Thymus (tissue), 11 donors: Measurements from ENCODE around the gene EIF3J. TPM values are rescaled to one million over a fixed set of nuclear protein-coding genes. Genes with fewer than 3 reads are reported as not detected.
A peak's percentile ranks its signal among the peaks of the same experiment; 100 is the strongest.
"Not testable (repeated sequence)": the region's sequence is repeated elsewhere in the genome, so short reads cannot be mapped to it uniquely, and the experiment has no call there.

Source experiments
- DNase-seq, 9 donors: peaks; one replicate each; pipeline ENCODE4 v3.0.0-alpha.2; 2013; ENCODE audit warnings: low spot score in 9 of 9, low read depth in 6 of 9, missing footprints in 1 of 9
- H3K27ac ChIP-seq, 2 donors: one replicate each; pipeline ENCODE4 v1.5.1; 2013; ENCODE audit warnings: control low read depth in 1 of 2, low read depth in 1 of 2, low read length in 1 of 2, mild to moderate bottlenecking in 1 of 2, moderate library complexity in 1 of 2
- H3K27me3 ChIP-seq, 2 donors: one replicate each; pipeline ENCODE4 v1.5.1; 2013; ENCODE audit warnings: low read length in 1 of 2; ENCODE audit not compliant: control insufficient read depth in 2 of 2, insufficient read depth in 1 of 2
- H3K36me3 ChIP-seq, 2 donors: one replicate each; pipeline ENCODE4 v1.5.1; 2013; ENCODE audit warnings: low read length in 1 of 2, mild to moderate bottlenecking in 1 of 2, moderate library complexity in 1 of 2; ENCODE audit not compliant: control insufficient read depth in 2 of 2, insufficient read depth in 2 of 2
- H3K4me1 ChIP-seq, 2 donors: one replicate each; pipeline ENCODE4 v1.5.1; 2013; ENCODE audit warnings: low read length in 2 of 2; ENCODE audit not compliant: control insufficient read depth in 2 of 2, insufficient read depth in 2 of 2
- H3K4me3 ChIP-seq, 2 donors: one replicate each; pipeline ENCODE4 v1.5.1; 2013; ENCODE audit warnings: low read length in 2 of 2, control low read depth in 1 of 2, mild to moderate bottlenecking in 1 of 2
- H3K9me3 ChIP-seq, 2 donors: one replicate each; pipeline ENCODE4 v1.5.1; 2013; ENCODE audit warnings: low read length in 1 of 2, mild to moderate bottlenecking in 1 of 2; ENCODE audit not compliant: control insufficient read depth in 2 of 2, insufficient read depth in 1 of 2
- WGBS: extraction: QIAGEN DNeasy Blood & Tissue Kit; methylation state at CpG from one replicate; pipeline ENCODE4 v1.1.7; 2013; 5-methylcytosine and 5-hydroxymethylcytosine counted together
- polyA plus RNA-seq: library from polyadenylated mRNA; stranded (reverse); fragments of 200-250 nt; gene quantifications from one replicate; pipeline ENCODE4 v1.2.3, GENCODE V29; 2013
- total RNA-seq: library from RNA; stranded (reverse); fragments of 120-200 nt; gene quantifications from one replicate; pipeline ENCODE4 v1.2.4, GENCODE V29; 2013
- donor health status: healthy.

EIF3J gene
- total and polyA plus RNA-seq, 2 donors = 43.1 to 52.0 TPM

- DNase-seq = peak in 7 of 9 donors; percentile 1 to 43 (median 18)
- Histone ChIP-seq H3K4me3 (no peak overlapping the region), H3K27ac (no peak overlapping the region), H3K27me3 (no peaks in the 10 kb centered on the region), H3K4me1 (no peaks in the 10 kb centered on the region), H3K36me3 (peaks cover 32 to 54% of the 10 kb centered on the region in 2 donors), H3K9me3 (no peaks in the 10 kb centered on the region)
- 90% methylated on average over 3 of the region's 3 CpGs for WGBS
Observed at GRCh38 chr15:44501768-44502366, 35.1 kb upstream of the EIF3J start.

- Histone ChIP-seq H3K36me3 (peaks cover 14 to 29% of the 10 kb centered on the region in 2 donors), H3K4me1 (no peaks in the 10 kb centered on the region), H3K4me3 (no peak overlapping the region), H3K9me3 (no peaks in the 10 kb centered on the region), H3K27me3 (no peaks in the 10 kb centered on the region), H3K27ac (no peak overlapping the region)
- DNase-seq = no peak
Observed at GRCh38 chr15:44516436-44516835, 20.5 kb upstream of the EIF3J start.

- no peak for DNase-seq
- Histone ChIP-seq H3K9me3 (no peaks in the 10 kb centered on the region), H3K27ac (no peak overlapping the region), H3K4me3 (no peak overlapping the region), H3K4me1 (no peaks in the 10 kb centered on the region), H3K36me3 (peaks cover 20 to 35% of the 10 kb centered on the region in 2 donors), H3K27me3 (no peaks in the 10 kb centered on the region)
- WGBS = 96% methylated on average over 6 of the region's 6 CpGs
Observed at GRCh38 chr15:44519537-44519936, 17.4 kb upstream of the EIF3J start.

GRCh38 chr15:44525018-44525417 is 11.9 kb upstream of the EIF3J start:
- peaks cover 10 to 31% of the 10 kb centered on the region in 2 donors for H3K36me3 ChIP-seq
- H3K9me3 ChIP-seq = no peaks in the 10 kb centered on the region
- 98% methylated on average over 1 of the region's 1 CpG for WGBS

DNA sequence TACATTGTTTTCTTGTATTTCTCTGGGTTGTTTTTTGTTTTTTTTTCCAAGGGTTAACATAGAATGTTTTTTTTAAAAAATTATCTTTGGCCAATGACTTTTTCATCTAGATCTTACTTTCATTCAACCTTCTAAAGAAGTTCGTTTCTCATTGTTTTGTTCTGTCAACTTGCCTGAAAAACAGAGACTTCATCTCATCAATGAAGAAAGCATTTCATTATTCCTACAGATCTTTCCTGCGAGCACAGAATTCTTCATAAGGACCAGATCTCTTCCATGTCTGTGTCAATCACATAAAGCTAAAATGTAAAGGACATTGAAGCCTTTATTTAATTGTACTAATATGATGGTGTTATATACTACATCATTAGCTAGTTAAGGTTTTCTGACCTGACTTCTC is 9.7 kb upstream of the EIF3J start:
- no peak overlapping the region for H3K27ac ChIP-seq
- no peaks in the 10 kb centered on the region for H3K4me1 ChIP-seq
- no peak for DNase-seq
- H3K27me3 ChIP-seq = no peaks in the 10 kb centered on the region
- no peak overlapping the region for H3K4me3 ChIP-seq
- 98% methylated on average over 2 of the region's 2 CpGs for WGBS
- peaks cover 5 to 18% of the 10 kb centered on the region in 2 donors for H3K36me3 ChIP-seq
- H3K9me3 ChIP-seq = no peaks in the 10 kb centered on the region

More at GRCh38 chr15:44525018-44525417, 11.9 kb upstream of the EIF3J start:
- no peaks in the 10 kb centered on the region for H3K4me1 ChIP-seq
- DNase-seq = no peak
- no peak overlapping the region for H3K27ac ChIP-seq
- H3K27me3 ChIP-seq = no peaks in the 10 kb centered on the region
- H3K4me3 ChIP-seq = no peak overlapping the region

- Histone ChIP-seq H3K4me3 (no peak overlapping the region), H3K27me3 (no peaks in the 10 kb centered on the region), H3K27ac (no peak overlapping the region), H3K9me3 (no peaks in the 10 kb centered on the region), H3K36me3 (peaks cover 0 to 8% of the 10 kb centered on the region in 2 donors), H3K4me1 (no peaks in the 10 kb centered on the region)
- no peak for DNase-seq
- WGBS = 96% methylated on average over 10 of the region's 10 CpGs
Observed at GRCh38 chr15:44529864-44530604, 6.9 kb upstream of the EIF3J start.

DNA sequence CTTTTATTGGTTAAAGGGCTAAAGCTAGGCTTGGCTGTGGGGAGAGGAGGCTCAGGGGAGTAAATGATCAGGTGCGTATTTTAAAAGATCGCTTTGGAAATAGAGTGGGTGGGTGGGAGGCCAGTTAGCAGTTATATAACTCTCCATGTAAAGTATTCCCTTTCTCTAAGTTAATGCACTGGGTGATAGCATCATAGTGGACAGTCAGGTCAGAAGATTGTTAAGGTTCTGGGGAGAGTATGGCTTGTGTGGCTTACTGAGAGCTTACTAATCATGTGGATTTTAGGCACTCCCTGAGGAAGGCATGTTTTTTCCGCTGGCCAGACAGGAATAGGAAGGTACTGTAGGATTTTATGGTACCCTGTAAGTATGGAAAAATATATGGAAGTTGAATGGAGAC is 6.3 kb upstream of the EIF3J start:
- no peak for DNase-seq
- Histone ChIP-seq H3K4me1 (peaks cover under 1 to 1% of the 10 kb centered on the region in 2 donors), H3K36me3 (peaks cover 0 to 6% of the 10 kb centered on the region in 2 donors), H3K4me3 (no peak overlapping the region), H3K9me3 (no peaks in the 10 kb centered on the region), H3K27me3 (no peaks in the 10 kb centered on the region), H3K27ac (no peak overlapping the region)
- 96% methylated on average over 3 of the region's 3 CpGs for WGBS

DNA sequence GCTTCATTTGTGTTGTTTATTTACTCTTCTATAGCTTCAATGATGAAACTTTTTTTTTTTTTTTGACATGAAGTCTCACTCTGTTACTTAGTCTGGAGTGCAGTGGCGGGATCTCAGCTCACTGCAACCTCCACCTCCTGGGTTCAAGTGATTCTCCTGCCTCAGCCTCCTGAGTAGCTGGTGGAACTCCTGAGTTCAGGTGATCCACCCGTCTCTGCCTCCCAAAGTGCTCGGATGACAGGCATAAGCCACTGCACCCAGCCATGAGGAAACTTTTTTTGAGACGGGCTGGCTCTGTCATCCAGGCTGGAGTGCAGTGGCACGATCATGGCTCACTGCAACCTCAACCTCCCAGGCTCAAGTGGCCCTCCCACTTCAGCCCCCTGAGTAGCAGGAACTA is 4.7 kb upstream of the EIF3J start:
- H3K27me3 ChIP-seq, H3K27ac ChIP-seq, H3K4me1 ChIP-seq, H3K4me3 ChIP-seq, H3K9me3 ChIP-seq, DNase-seq, H3K36me3 ChIP-seq: not testable (repeated sequence)
- 96% methylated on average over 5 of the region's 5 CpGs for WGBS

DNA sequence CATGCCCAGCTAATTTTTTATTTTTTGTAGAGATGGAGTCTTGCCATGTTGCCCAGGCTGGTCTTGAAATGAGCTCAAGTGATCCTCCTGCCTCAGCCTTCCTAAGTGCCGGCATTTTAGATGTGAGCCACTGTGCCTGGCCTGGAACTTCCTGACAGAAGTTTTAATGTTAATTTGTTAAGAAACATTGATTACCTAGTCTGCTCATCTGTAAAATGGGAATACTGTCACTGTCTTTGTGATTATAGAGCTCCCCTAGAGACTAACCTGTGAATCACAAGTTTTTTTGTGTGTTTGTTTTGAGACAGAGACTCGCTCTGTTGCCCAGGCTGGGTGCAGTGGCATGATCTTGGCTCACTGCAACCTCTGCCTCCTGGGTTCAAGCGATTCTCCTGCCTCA is 4.3 kb upstream of the EIF3J start:
- H3K27me3 ChIP-seq = no peaks in the 10 kb centered on the region
- WGBS = 98% methylated on average over 3 of the region's 3 CpGs
- H3K36me3 ChIP-seq = peaks cover 0 to 2% of the 10 kb centered on the region in 2 donors
- H3K9me3 ChIP-seq = no peaks in the 10 kb centered on the region
- no peak for DNase-seq
- H3K27ac ChIP-seq = no peak overlapping the region
- no peak overlapping the region for H3K4me3 ChIP-seq
- H3K4me1 ChIP-seq = peaks cover 4 to 9% of the 10 kb centered on the region in 2 donors
